Adrenal gland (tissue), 12 donors: ENCODE data around the gene GGA1. TPM values are rescaled to one million over a fixed set of nuclear protein-coding genes. Genes with fewer than 3 reads are reported as not detected.
"Not testable (repeated sequence)": the region's sequence is repeated elsewhere in the genome, so short reads cannot be mapped to it uniquely, and the experiment has no call there.

Experiments
- DNase-seq, 7 donors: peaks; one replicate each; pipeline ENCODE4 v3.0.0-alpha.2; 2019 to 2020
- H3K27ac ChIP-seq, 5 donors: fragments of 200-600 bp; sonication (generic) in 4 of 5; 1 replicate in 3 of 5; 2 replicates in 2 of 5; pipeline versions ENCODE4 v1.5.1 to v1.8.0; 2016 to 2020; ENCODE audit warnings: mild to moderate bottlenecking in 1 of 5
- H3K27me3 ChIP-seq: fragments of 200-600 bp; 2 replicates; pipeline ENCODE4 v1.8.0; 2021
- H3K36me3 ChIP-seq, 2 donors: fragments of 200-600 bp; replicated peaks in 1 of 2; 1 replicate in 1 of 2; 2 replicates in 1 of 2; pipeline versions ENCODE4 v1.5.1 to v1.8.0; 2018 to 2022
- H3K4me1 ChIP-seq, 2 donors: fragments of 200-600 bp; replicated peaks in 1 of 2; 1 replicate in 1 of 2; 2 replicates in 1 of 2; pipeline versions ENCODE4 v1.5.1 to v1.8.0; 2018 to 2021
- H3K4me3 ChIP-seq, 4 donors: fragments of 200-600 bp; sonication (generic) in 3 of 4; one replicate each; pipeline ENCODE4 v1.5.1; 2016 to 2018
- H3K9me3 ChIP-seq, 3 donors: fragments of 200-600 bp; sonication (generic) in 1 of 3; replicated peaks in 1 of 3; 1 replicate in 2 of 3; 2 replicates in 1 of 3; pipeline versions ENCODE4 v1.5.1 to v1.8.0; 2016 to 2021
- CTCF ChIP-seq, 6 experiments: fragments of 450-650 bp in 4 of 6; fragments of 200-600 bp in 2 of 6; sonication (generic) in 1 of 6; IDR thresholded peaks; 1 replicate in 5 of 6; 2 replicates in 1 of 6; pipeline versions ENCODE4 v1.5.1 to v1.8.0; 2016 to 2021; ENCODE audit warnings: antibody characterized with exemption in 6 of 6, mild to moderate bottlenecking in 2 of 6, moderate library complexity in 1 of 6
- POLR2A ChIP-seq, 2 donors: fragments of 450-650 bp; IDR thresholded peaks; one replicate each; pipeline ENCODE4 v1.6.1; 2017; ENCODE audit warnings: antibody characterized with exemption in 2 of 2, mild to moderate bottlenecking in 2 of 2, moderate library complexity in 1 of 2
- WGBS, 4 donors: extraction: QIAGEN DNeasy Blood & Tissue Kit in 2 of 4; methylation state at CpG; one replicate each; pipeline versions ENCODE4 v1.1.5 to v1.1.7; 2013 to 2017; 5-methylcytosine and 5-hydroxymethylcytosine counted together
- intact Hi-C, 2 donors: fragments of 100-400 bp; cut with DNase I; formaldehyde crosslinking; loops; one replicate each; pipeline versions ENCODE4 v1.14.1 to v1.15.0; 2022 to 2023
- polyA plus RNA-seq, 3 donors: library from polyadenylated mRNA; stranded (reverse); fragments of 200-250 nt in 2 of 3; fragments of 350-450 nt in 1 of 3; fragmentation: Illumina TruSeq in 1 of 3; extraction: RNeasy Lipid Tissue Mini Kit (QIAGEN cat#74804) in 1 of 3; gene quantifications; one replicate each; pipeline ENCODE4 v1.2.3, GENCODE V29; 2013 to 2014
- total RNA-seq, 9 donors: library from RNA; depleted of rRNA in 4 of 9; stranded (reverse); fragments of >200 nt in 4 of 9; fragments of 120-200 nt in 1 of 9; fragmentation: NEBNext Ultra II Directional in 1 of 9; extraction: Animal tissue kit (Norgen Biotek cat#: 25700) in 1 of 9; gene quantifications; one replicate each; pipeline versions ENCODE4 v1.1.0 to v1.2.4, GENCODE V29; 2013 to 2023
- donor health status: healthy with polysubstance abuse.
- donor health status: Bipolar disorder and iron deficiency.
- donor health status: DM: yes; HTN: yes; CAD: no.
- donor health status: DM: no; HTN: no; CAD: no.
- donor health status: DM: no; HTN: no; CAD: no.
- donor health status: DM: yes; HTN: yes; CAD: no.

The GGA1 gene
- total and polyA plus RNA-seq, 12 donors, result 30.6 to 160 (median 65.6) TPM

- Histone ChIP-seq H3K4me3 (no peak overlapping the region), H3K27me3 (no peaks in the 10 kb centered on the region), H3K4me1 (peaks cover 8 to 18% of the 10 kb centered on the region in 2 donors), H3K36me3 (no peaks in the 10 kb centered on the region), H3K9me3 (no peaks in the 10 kb centered on the region), H3K27ac (peak overlapping the region in 3 of 5 donors; percentile 17 to 66 (median 21))
- DNase-seq, result no peak
- intact Hi-C loops, result no loop called here
- 51 to 68% (median 61%) methylated on average over 4 of the region's 4 CpGs for WGBS, 4 donors
- TF ChIP-seq POLR2A (IDR thresholded peaks at IDR 0.05) (no peak), CTCF (IDR thresholded peaks at IDR 0.05) (no peak)
Measured at GRCh38 chr22:37601203-37601539, 7.5 kb upstream of the GGA1 start.

GRCh38 chr22:37601540-37602442, 6.8 kb upstream of the GGA1 start:
- peak in 4 of 7 donors; percentile 39 to 62 (median 49) for DNase-seq
- Histone ChIP-seq H3K27me3 (no peaks in the 10 kb centered on the region), H3K4me1 (peaks cover 8 to 20% of the 10 kb centered on the region in 2 donors), H3K27ac (peak overlapping the region in 3 of 5 donors; percentile 17 to 66 (median 21)), H3K9me3 (no peaks in the 10 kb centered on the region), H3K36me3 (no peaks in the 10 kb centered on the region), H3K4me3 (no peak overlapping the region)
- 37 to 45% (median 42%) methylated on average over 14 of the region's 14 CpGs for WGBS, 4 donors
- intact Hi-C loops, result no loop called here
- no peak for TF ChIP-seq POLR2A (IDR thresholded peaks at IDR 0.05)
- no peak for TF ChIP-seq CTCF (IDR thresholded peaks at IDR 0.05)

GRCh38 chr22:37602546-37603277, 5.9 kb upstream of the GGA1 start:
- intact Hi-C loops, DNase-seq, H3K27me3 ChIP-seq, H3K4me3 ChIP-seq, H3K9me3 ChIP-seq, H3K27ac ChIP-seq, H3K36me3 ChIP-seq: not testable (repeated sequence)
- peaks cover 8 to 29% of the 10 kb centered on the region in 2 donors for H3K4me1 ChIP-seq
- WGBS, 4 donors, result 89 to 92% (median 91%) methylated on average over 4 to 5 of the region's 5 CpGs

- Histone ChIP-seq H3K36me3 (no peaks in the 10 kb centered on the region), H3K9me3 (no peaks in the 10 kb centered on the region), H3K27ac (no peak overlapping the region), H3K4me1 (peaks cover 6 to 29% of the 10 kb centered on the region in 2 donors), H3K27me3 (no peaks in the 10 kb centered on the region), H3K4me3 (no peak overlapping the region)
- WGBS, 4 donors, result 82 to 94% (median 89%) methylated on average over 6 of the region's 6 CpGs
- no peak for TF ChIP-seq POLR2A (IDR thresholded peaks at IDR 0.05)
- no peak for TF ChIP-seq CTCF (IDR thresholded peaks at IDR 0.05)
- intact Hi-C loops, result no loop called here
- DNase-seq, result no peak
Measured at GRCh38 chr22:37604074-37604473, 4.6 kb upstream of the GGA1 start.
